ENCODE data around the gene OBSCN. TPM values are rescaled to one million over a fixed set of nuclear protein-coding genes. Genes with fewer than 3 reads are reported as not detected.

OBSCN gene
- total RNA-seq, 1 donor from 2014 or later: 17.5 TPM

DNA sequence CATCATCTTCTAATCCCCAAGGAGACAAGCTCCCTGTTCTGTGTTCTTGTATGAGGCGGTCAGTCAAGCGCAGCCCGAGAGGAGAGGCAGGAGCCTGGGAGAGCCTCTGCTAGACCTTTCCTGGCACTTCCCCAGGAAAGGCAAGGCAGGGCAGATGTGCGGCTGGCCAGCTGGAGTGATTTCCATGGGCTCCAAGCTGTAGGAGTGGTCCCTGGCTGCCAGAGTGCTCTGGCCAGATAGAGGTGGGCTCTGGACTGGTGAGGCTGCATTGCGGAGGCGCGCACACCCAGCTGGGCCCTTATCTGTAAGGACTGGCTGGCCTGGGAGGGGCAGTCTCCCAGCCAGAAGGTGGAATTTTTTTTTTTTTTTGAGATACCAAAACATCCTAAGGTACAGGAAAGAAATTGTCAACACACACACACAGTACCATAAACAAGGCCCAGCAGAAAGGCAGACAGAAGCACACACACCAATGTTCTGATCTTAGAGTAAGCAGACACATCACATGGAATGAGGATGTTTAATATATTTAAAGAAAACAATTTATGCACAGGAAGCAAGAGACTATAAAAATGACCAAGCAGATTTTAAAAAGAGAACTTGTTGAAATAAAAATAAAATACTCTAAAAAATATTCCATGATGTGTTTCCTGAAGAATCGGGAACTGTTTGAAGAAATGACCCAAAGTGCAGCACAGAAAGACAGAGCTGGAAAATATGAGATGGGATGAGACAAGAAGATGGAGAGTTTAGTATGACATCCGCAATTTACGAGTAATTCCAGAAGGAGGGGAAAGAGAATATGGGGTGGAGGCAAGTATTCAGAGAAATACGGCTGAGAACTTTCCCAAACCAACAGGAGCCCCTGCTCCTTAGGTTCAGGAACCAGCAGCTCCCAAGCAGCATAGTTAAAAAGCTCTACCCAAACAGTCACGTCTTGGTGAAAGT lies 28.8 kb upstream of the OBSCN start:
- DNase-seq (ENCODE audit: low read depth): no peak
- no peak for FAIRE-seq
- no peak overlapping the region for H2AFZ ChIP-seq (ENCODE audit: low read depth, low read length)
- no peak overlapping the region for H3K4me3 Mint-ChIP-seq (ENCODE audit: unreplicated experiment)
- no peak overlapping the region for H3K4me2 ChIP-seq (ENCODE audit: low read length)
- no peaks in the 10 kb centered on the region for H3K9me3 ChIP-seq (ENCODE audit: insufficient read depth, low read depth, low read length)
- H3K9ac ChIP-seq (ENCODE audit: low read length): no peak overlapping the region
- TF ChIP-seq EZH2 (IDR thresholded peaks at IDR 0.05; ENCODE audit: insufficient read depth, low read length): no peak
- H3K36me3 Mint-ChIP-seq (ENCODE audit: low read depth, unreplicated experiment): peaks cover 8% of the 10 kb centered on the region
- no peaks in the 10 kb centered on the region for H3K36me3 ChIP-seq (ENCODE audit: insufficient read depth, low read length)
- H3K4me1 ChIP-seq (ENCODE audit: insufficient read depth, low read length): no peaks in the 10 kb centered on the region
- H3K27ac ChIP-seq (ENCODE audit: low read depth, low read length): no peak overlapping the region
- no peak overlapping the region for H3K27ac Mint-ChIP-seq (ENCODE audit: unreplicated experiment)
- peaks cover 10% of the 10 kb centered on the region for H3K79me2 ChIP-seq (ENCODE audit: insufficient read depth, low read length)
- H3K27me3 Mint-ChIP-seq (ENCODE audit: low read depth, unreplicated experiment): no peaks in the 10 kb centered on the region
- H3K4me1 Mint-ChIP-seq (ENCODE audit: low read depth, unreplicated experiment): no peaks in the 10 kb centered on the region
- H3K9me3 Mint-ChIP-seq (ENCODE audit: unreplicated experiment): no peaks in the 10 kb centered on the region
- peaks cover 10% of the 10 kb centered on the region for H4K20me1 ChIP-seq (ENCODE audit: insufficient read depth, low read length)
- no peak overlapping the region for H3K4me3 ChIP-seq (ENCODE audit: insufficient read depth, low read depth, low read length)
- no peaks in the 10 kb centered on the region for H3K27me3 ChIP-seq (ENCODE audit: insufficient read depth, low read length)

DNA sequence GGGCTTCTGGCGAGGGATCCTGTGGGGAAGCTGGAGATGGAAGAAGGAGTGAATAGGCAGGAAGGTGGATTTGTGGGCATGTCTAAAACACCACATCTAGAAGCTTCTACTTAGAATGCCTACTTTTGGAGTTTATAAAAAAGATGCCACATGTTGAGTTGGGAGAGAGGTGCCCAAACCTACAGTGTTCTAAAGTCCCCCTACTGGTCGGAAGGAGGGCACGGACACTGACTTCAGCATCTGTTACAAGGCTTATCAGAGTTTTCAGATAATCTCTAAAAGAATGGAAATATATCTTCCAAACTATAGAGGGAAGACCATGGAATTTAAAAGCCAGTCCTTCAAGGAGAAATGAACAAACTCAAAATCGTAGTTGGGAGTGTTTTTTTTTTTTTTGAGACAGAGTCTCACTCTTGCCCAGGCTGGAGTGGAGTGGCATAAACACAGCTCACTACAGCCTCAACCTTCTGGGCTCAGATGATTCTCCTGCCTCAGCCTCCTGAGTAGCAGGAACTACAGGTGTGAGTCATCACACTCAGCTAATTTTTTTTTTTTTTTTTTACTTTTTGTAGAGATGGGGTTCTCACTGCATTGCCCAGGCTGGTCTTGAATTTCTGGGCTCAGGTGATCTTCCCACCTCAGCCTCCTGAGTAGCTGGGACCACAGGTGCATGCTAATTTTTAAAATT lies 27.4 kb upstream of the OBSCN start:
- no peak overlapping the region for H3K4me3 Mint-ChIP-seq (ENCODE audit: unreplicated experiment)
- no peaks in the 10 kb centered on the region for H3K36me3 ChIP-seq (ENCODE audit: insufficient read depth, low read length)
- H2AFZ ChIP-seq (ENCODE audit: low read depth, low read length): no peak overlapping the region
- H3K4me1 Mint-ChIP-seq (ENCODE audit: low read depth, unreplicated experiment): no peaks in the 10 kb centered on the region
- DNase-seq (ENCODE audit: low read depth): no peak
- no peaks in the 10 kb centered on the region for H3K27me3 ChIP-seq (ENCODE audit: insufficient read depth, low read length)
- no peaks in the 10 kb centered on the region for H3K9me3 Mint-ChIP-seq (ENCODE audit: unreplicated experiment)
- no peaks in the 10 kb centered on the region for H3K4me1 ChIP-seq (ENCODE audit: insufficient read depth, low read length)
- TF ChIP-seq EZH2 (IDR thresholded peaks at IDR 0.05; ENCODE audit: insufficient read depth, low read length): no peak
- TF ChIP-seq CTCF (IDR thresholded peaks at IDR 0.05; ENCODE audit: insufficient read depth, low read depth, low read length): no peak
- no peaks in the 10 kb centered on the region for H4K20me1 ChIP-seq (ENCODE audit: insufficient read depth, low read length)
- H3K36me3 Mint-ChIP-seq (ENCODE audit: low read depth, unreplicated experiment): peaks cover 9% of the 10 kb centered on the region
- no peaks in the 10 kb centered on the region for H3K9me3 ChIP-seq (ENCODE audit: insufficient read depth, low read depth, low read length)
- no peak overlapping the region for H3K27ac Mint-ChIP-seq (ENCODE audit: unreplicated experiment)
- no peak overlapping the region for H3K27ac ChIP-seq (ENCODE audit: low read depth, low read length)
- H3K79me2 ChIP-seq (ENCODE audit: insufficient read depth, low read length): no peaks in the 10 kb centered on the region
- H3K27me3 Mint-ChIP-seq (ENCODE audit: low read depth, unreplicated experiment): no peaks in the 10 kb centered on the region
- no peak overlapping the region for H3K4me2 ChIP-seq (ENCODE audit: low read length)
- H3K9ac ChIP-seq (ENCODE audit: low read length): no peak overlapping the region
- FAIRE-seq: no peak
- H3K4me3 ChIP-seq (ENCODE audit: insufficient read depth, low read depth, low read length): no peak overlapping the region

- no peaks in the 10 kb centered on the region for H3K36me3 ChIP-seq (ENCODE audit: insufficient read depth, low read length)
- FAIRE-seq: no peak
- Mint-ChIP-seq H3K4me1 (ENCODE audit: low read depth, unreplicated experiment) (no peaks in the 10 kb centered on the region), H3K4me3 (ENCODE audit: unreplicated experiment) (no peak overlapping the region), H3K9me3 (ENCODE audit: unreplicated experiment) (no peaks in the 10 kb centered on the region), H3K27me3 (ENCODE audit: low read depth, unreplicated experiment) (no peaks in the 10 kb centered on the region), H3K36me3 (ENCODE audit: low read depth, unreplicated experiment) (peaks cover 9% of the 10 kb centered on the region), H3K27ac (ENCODE audit: unreplicated experiment) (no peak overlapping the region)
- H2AFZ ChIP-seq (ENCODE audit: low read depth, low read length): no peak overlapping the region
- no peak for DNase-seq (ENCODE audit: low read depth)
- no peak overlapping the region for H3K9ac ChIP-seq (ENCODE audit: low read length)
- no peaks in the 10 kb centered on the region for H4K20me1 ChIP-seq (ENCODE audit: insufficient read depth, low read length)
- H3K79me2 ChIP-seq (ENCODE audit: insufficient read depth, low read length): no peaks in the 10 kb centered on the region
- no peak overlapping the region for H3K4me2 ChIP-seq (ENCODE audit: low read length)
- H3K4me3 ChIP-seq (ENCODE audit: insufficient read depth, low read depth, low read length): no peak overlapping the region
- H3K4me1 ChIP-seq (ENCODE audit: insufficient read depth, low read length): no peaks in the 10 kb centered on the region
- no peaks in the 10 kb centered on the region for H3K9me3 ChIP-seq (ENCODE audit: insufficient read depth, low read depth, low read length)
- no peaks in the 10 kb centered on the region for H3K27me3 ChIP-seq (ENCODE audit: insufficient read depth, low read length)
- H3K27ac ChIP-seq (ENCODE audit: low read depth, low read length): no peak overlapping the region
- TF ChIP-seq CTCF (IDR thresholded peaks at IDR 0.05; ENCODE audit: insufficient read depth, low read depth, low read length) (no peak), EZH2 (IDR thresholded peaks at IDR 0.05; ENCODE audit: insufficient read depth, low read length) (no peak)
Measured at GRCh38 chr1:228180959-228181644, 26.7 kb upstream of the OBSCN start.
